ENCODE results near the gene PKHD1. TPM values are rescaled to one million over a fixed set of nuclear protein-coding genes. Genes with fewer than 3 reads are reported as not detected.
A peak's percentile ranks its signal among the peaks of the same experiment; 100 is the strongest.

Gene PKHD1
- total RNA-seq, 2 experiments from 2014 or later: not detected

DNA sequence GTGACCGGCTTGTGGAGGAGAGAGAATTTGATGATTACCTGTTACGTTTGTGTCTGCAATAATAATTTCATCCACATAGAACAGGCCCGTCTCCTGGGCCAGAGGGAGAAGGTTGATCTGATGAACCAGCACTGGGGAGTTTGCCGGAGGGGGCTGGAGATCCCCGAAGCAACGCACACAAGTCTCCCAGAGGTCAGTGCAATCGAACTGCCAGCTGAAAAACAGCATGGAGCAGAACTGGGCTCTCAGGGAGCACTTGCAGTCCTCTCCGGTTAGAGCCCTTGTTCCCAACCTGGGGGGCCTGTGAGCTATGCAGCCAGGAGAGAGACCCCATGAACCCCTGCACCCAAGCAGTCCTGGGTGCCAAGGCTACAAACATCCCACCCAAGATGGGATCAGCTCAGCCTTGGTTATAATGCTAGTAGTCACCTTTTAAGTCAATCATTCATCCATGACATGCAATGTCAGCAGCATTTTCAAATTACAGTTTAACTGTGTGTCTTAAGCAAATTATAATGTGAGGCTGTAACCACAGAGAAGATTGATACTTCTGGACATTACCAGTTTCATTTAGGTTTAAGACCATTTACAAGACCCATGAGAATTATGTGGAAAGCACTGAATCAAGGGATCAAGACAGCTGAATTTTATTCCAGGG lies 34.2 kb downstream of the PKHD1 start:
- Mint-ChIP-seq H3K27me3 (peaks cover 14% of the 10 kb centered on the region), H3K27ac (no peak overlapping the region), H3K36me3 (ENCODE audit: low read depth) (no peaks in the 10 kb centered on the region), H3K9me3 (no peaks in the 10 kb centered on the region), H3K4me3 (no peak overlapping the region), H3K4me1 (no peaks in the 10 kb centered on the region)
- no peak for DNase-seq
- CTCF ChIA-PET: interaction anchor here (1.4 kb wide), 1 partner anchor 15 kb away, joined by 4 read pairs; no protein-coding TSS in a partner anchor
- POLR2A ChIA-PET: no interaction called here

DNA sequence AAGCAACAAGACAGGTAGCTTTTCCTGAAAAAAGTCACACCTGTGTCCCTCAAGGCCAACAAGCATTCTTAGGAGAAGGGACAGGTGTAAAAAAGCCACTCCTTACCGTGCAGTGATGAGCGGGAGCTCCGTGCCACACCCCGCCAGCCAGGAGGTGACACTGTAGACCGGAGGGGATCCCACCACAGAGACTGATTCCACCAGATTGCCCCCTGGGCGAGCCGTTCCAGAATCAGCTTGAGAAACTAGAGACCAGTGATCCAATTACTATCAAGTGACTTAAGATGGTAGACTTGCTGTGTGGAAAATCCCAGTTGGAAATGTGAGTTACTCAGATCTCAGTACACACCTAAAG lies 37.4 kb downstream of the PKHD1 start:
- ChIA-PET CTCF (no interaction called here), POLR2A (no interaction called here)
- H3K36me3 Mint-ChIP-seq (ENCODE audit: low read depth): no peaks in the 10 kb centered on the region
- no peaks in the 10 kb centered on the region for H3K9me3 Mint-ChIP-seq
- peaks cover 17% of the 10 kb centered on the region for H3K27me3 Mint-ChIP-seq
- H3K4me3 Mint-ChIP-seq: no peak overlapping the region
- no peak overlapping the region for H3K27ac Mint-ChIP-seq
- H3K4me1 Mint-ChIP-seq: no peaks in the 10 kb centered on the region
- DNase-seq: no peak

DNA sequence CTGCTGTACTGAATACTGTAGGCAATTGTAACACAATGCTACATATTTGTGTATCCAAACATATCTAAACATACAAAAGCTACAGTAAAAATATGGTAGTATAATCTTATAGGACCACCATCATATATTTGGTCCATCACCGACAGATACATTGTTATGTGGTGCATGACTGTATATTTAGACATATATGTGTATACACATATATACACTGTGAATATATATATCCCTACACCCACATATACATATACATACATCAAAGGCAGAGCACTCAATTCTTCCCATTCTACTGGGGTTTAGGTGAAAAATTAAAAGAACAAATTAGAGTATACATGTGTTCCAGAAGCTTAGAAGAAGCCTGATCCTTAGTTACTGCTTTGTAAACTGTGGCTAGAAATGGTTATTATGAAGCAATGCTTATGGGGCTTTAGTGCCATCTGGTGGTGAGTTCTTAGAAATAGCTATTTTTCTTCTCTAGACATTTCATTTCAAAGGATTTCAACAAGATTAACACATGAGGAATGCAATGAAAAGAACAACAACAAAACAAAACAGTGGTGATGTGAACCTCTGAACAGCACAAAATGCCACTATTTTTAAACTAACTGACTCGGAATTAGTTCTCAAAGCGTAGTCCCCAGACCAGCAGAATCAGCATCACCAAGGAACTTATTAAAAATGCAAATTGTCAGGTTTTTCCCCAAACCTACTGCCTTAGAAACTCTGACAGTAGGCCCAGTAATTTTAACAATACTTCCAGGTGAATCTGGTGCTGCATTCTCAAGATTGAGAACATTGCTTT lies 38.0 kb downstream of the PKHD1 start:
- H3K27ac Mint-ChIP-seq: no peak overlapping the region
- no peak overlapping the region for H3K4me3 Mint-ChIP-seq
- H3K27me3 Mint-ChIP-seq: peaks cover 20% of the 10 kb centered on the region
- DNase-seq: peak; percentile 27
- no peaks in the 10 kb centered on the region for H3K4me1 Mint-ChIP-seq
- no peaks in the 10 kb centered on the region for H3K9me3 Mint-ChIP-seq
- no peaks in the 10 kb centered on the region for H3K36me3 Mint-ChIP-seq (ENCODE audit: low read depth)
- CTCF ChIA-PET: no interaction called here
- POLR2A ChIA-PET: no interaction called here

DNA sequence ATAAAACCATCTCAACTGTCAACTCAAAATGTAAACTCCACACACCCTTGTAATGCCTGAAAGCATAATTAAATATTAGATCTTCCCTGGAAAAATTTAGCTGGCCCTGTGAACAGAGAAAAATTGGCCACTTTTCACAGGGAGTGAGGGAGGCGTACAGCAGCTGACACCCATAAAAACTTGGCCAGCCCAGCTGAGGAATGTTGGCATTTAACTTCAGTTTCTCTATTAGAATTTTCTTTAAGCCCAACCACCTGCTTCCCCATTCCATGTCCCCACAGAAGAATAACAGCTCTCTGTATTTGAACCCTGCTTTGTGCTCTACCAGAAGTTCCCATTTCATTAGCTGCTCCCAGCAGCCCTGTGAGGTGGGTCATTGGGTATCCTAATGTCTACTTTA lies 41.0 kb downstream of the PKHD1 start:
- DNase-seq: no peak
- Mint-ChIP-seq H3K27me3 (peaks cover 26% of the 10 kb centered on the region), H3K4me1 (no peaks in the 10 kb centered on the region), H3K36me3 (ENCODE audit: low read depth) (no peaks in the 10 kb centered on the region), H3K9me3 (no peaks in the 10 kb centered on the region), H3K4me3 (no peak overlapping the region), H3K27ac (no peak overlapping the region)
- ChIA-PET CTCF (no interaction called here), POLR2A (no interaction called here)

DNA sequence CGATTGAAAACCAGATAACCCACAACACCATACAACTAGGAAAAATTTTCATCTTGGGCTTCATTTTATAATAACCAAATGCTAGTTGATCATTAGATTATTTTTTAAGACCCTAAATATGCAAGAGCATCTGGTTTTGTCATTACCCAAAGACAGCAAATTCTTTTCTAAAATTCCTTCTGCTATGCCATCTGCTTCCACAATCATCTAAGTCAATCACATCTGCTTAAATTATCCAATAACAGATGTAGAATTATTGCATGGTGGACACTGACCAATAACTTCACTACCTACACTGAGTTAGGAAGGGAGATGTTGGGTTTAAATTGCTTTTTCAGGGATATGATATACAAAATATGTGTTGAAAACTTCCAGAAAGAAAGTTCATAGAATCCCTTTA lies 41.9 kb downstream of the PKHD1 start:
- H3K27me3 Mint-ChIP-seq: peaks cover 28% of the 10 kb centered on the region
- CTCF ChIA-PET: no interaction called here

DNA sequence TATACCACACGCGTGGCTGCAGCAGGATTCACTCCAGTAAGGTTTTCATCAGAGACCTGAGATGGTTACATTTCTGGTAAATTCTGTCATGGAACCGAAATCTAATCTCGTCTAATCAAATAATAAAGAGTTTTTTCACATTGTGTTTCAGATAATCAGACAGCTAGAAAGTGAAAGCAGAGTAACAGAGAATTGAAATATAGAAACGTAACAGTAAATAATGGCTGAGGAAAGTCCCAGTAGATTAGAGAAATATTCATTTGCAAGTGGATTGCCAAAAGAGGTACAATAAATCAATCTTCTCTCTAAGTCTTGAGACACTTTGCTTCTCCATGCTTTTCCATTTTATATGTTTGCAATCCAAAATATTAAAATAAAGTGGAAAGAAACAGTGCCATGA lies 42.4 kb downstream of the PKHD1 start:
- Mint-ChIP-seq H3K4me1 (no peaks in the 10 kb centered on the region), H3K4me3 (no peak overlapping the region), H3K9me3 (no peaks in the 10 kb centered on the region), H3K36me3 (ENCODE audit: low read depth) (no peaks in the 10 kb centered on the region), H3K27ac (no peak overlapping the region), H3K27me3 (peaks cover 29% of the 10 kb centered on the region)
- ChIA-PET POLR2A (no interaction called here), CTCF (no interaction called here)
- DNase-seq: no peak

More for the DNA sequence above, 41.9 kb downstream of the PKHD1 start:
- H3K36me3 Mint-ChIP-seq (ENCODE audit: low read depth): no peaks in the 10 kb centered on the region
- no peaks in the 10 kb centered on the region for H3K9me3 Mint-ChIP-seq
- H3K4me3 Mint-ChIP-seq: no peak overlapping the region
- no peak overlapping the region for H3K27ac Mint-ChIP-seq
- H3K4me1 Mint-ChIP-seq: no peaks in the 10 kb centered on the region
- DNase-seq: no peak
- POLR2A ChIA-PET: no interaction called here

DNA sequence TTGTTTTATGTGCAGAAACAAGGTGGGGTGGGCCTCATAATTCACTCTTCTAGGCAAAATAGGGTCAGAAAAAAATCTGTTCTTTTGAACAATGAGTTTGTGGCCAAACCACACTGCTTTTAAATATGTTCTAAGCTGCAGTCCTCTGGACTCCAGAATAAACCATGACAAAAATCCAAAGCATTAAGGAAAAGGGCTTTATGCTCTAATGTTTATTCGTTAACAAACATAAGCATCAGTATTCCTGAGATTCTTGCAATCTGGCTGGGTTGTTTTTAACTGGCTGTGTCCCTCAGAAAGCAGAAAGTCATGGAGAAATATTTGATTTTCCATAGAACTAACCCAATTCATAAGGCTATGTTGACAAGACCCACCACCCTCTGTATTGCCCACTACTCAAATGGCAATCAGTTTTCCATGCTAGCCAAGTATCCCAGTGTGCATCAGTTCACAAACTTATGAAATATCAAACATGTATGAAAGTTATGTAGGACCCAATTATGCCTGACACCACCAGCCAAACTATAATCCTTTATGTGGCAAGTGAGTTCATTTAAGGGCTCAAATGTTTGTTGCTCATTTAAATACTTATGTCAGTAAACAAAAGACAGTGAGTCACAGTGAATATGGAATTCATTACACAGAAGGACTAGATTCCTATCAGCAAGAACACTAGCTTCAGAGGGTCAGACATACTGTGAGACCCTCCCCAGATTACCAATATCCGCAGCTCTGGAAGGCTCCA lies 45.1 kb downstream of the PKHD1 start:
- Mint-ChIP-seq H3K36me3 (ENCODE audit: low read depth) (no peaks in the 10 kb centered on the region), H3K9me3 (no peaks in the 10 kb centered on the region), H3K27ac (no peak overlapping the region), H3K27me3 (peaks cover 24% of the 10 kb centered on the region), H3K4me3 (no peak overlapping the region), H3K4me1 (no peaks in the 10 kb centered on the region)
- DNase-seq: no peak
- ChIA-PET CTCF (interaction anchor here (0.7 kb wide), 1 partner anchor 117 kb away, joined by 3 read pairs; no protein-coding TSS in a partner anchor), POLR2A (no interaction called here)

DNA sequence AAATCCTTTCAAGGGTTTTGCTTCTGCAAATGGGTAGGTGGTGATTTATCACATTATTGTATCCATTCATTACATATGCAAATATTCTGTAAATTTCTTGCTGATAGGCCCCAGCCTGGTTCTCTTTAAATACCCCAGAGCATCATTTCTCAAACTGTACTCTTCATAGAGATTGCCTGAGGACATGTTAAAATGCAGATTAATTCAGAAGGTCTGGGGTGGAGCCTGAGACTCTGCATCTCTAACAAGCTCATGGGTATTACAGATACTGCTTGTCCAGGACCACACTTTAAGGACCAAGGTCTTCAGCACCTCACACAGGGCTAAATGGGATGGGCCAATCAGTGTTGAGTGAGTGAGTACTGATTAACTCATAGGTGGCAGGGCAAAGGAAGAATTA lies 46.3 kb downstream of the PKHD1 start:
- H3K4me1 Mint-ChIP-seq: no peaks in the 10 kb centered on the region
- no peak overlapping the region for H3K4me3 Mint-ChIP-seq
- ChIA-PET CTCF (no interaction called here), POLR2A (no interaction called here)
- no peak for DNase-seq
- H3K9me3 Mint-ChIP-seq: no peaks in the 10 kb centered on the region
- H3K36me3 Mint-ChIP-seq (ENCODE audit: low read depth): no peaks in the 10 kb centered on the region
- H3K27me3 Mint-ChIP-seq: peaks cover 19% of the 10 kb centered on the region
- H3K27ac Mint-ChIP-seq: no peak overlapping the region

DNA sequence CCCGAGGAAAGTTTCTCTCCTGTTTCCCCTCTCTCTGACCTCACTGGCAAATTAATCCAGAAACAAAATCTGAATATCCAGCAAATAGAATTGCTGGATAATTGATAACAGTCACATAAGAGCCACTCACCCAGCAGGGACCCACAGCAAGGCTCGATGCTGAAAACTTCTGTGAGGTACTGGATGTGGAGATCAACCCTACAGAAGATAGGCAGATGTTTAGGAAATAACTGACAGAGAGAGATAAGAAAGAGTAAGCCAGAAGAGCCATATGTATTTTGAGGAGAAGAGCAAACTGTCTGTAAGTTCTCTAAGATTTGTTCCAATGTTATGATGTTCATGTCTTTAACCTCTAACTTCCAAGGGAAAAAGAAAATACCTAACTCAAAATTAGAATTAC lies 59.7 kb downstream of the PKHD1 start:
- Mint-ChIP-seq H3K27me3 (peaks cover 7% of the 10 kb centered on the region), H3K4me3 (no peak overlapping the region), H3K9me3 (no peaks in the 10 kb centered on the region), H3K27ac (no peak overlapping the region), H3K36me3 (ENCODE audit: low read depth) (no peaks in the 10 kb centered on the region), H3K4me1 (no peaks in the 10 kb centered on the region)
- DNase-seq: no peak
- CTCF ChIA-PET: no interaction called here
- POLR2A ChIA-PET: no interaction called here

DNA sequence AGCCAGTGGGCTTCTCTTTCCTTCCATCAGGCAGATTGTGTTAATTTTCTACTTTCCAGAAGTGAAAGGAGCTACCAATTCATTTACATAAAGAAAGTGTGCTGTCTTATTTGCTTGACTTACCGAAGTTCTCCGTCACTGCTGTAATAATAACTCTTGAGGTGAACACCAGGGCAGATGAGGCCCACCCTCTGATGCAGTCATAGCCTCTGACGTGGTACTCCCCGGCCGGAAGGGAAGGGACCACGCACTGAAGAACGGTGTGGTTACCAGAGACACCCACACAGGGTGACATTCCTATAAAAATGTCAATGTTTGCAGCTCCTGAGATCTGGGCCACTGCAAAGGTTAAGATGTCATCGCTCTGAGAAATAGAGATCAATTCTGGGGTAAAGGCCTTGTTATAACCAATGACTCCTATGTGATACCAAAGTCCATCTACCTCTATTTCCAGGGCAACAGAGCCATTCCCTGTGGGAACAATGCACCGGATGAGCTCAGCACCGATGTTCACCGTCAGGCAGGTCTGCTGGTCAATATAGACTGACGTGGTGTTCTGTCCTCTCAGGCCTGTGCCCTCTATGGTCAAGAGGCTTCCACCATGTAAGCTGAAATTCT lies 62.9 kb downstream of the PKHD1 start:
- Mint-ChIP-seq H3K4me3 (no peak overlapping the region), H3K27me3 (peaks cover 4% of the 10 kb centered on the region), H3K27ac (no peak overlapping the region), H3K36me3 (ENCODE audit: low read depth) (no peaks in the 10 kb centered on the region), H3K4me1 (no peaks in the 10 kb centered on the region), H3K9me3 (no peaks in the 10 kb centered on the region)
- CTCF ChIA-PET: no interaction called here
- no peak for DNase-seq
- POLR2A ChIA-PET: no interaction called here

DNA sequence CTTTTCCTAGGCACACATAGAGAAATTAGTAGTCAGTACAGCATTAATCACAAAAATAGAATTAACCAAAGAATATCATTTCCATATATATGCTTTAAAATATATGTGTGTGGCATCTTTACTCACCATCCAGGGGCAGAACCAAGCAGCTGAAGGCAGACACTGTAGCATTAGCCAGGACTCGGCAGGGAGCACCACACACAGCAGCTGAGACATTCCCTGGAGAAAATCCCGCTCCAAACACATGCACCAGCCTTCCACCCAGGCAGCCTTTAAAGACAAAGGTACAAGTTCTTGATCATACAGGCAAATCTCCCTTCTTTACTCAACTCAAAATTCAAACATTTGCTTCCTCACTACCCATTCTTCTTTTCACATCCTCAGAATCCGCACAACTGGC lies 64.7 kb downstream of the PKHD1 start:
- Mint-ChIP-seq H3K27ac (no peak overlapping the region), H3K27me3 (peaks cover 4% of the 10 kb centered on the region), H3K36me3 (ENCODE audit: low read depth) (no peaks in the 10 kb centered on the region), H3K4me3 (no peak overlapping the region), H3K9me3 (no peaks in the 10 kb centered on the region), H3K4me1 (no peaks in the 10 kb centered on the region)
- POLR2A ChIA-PET: no interaction called here
- CTCF ChIA-PET: no interaction called here
- DNase-seq: no peak

DNA sequence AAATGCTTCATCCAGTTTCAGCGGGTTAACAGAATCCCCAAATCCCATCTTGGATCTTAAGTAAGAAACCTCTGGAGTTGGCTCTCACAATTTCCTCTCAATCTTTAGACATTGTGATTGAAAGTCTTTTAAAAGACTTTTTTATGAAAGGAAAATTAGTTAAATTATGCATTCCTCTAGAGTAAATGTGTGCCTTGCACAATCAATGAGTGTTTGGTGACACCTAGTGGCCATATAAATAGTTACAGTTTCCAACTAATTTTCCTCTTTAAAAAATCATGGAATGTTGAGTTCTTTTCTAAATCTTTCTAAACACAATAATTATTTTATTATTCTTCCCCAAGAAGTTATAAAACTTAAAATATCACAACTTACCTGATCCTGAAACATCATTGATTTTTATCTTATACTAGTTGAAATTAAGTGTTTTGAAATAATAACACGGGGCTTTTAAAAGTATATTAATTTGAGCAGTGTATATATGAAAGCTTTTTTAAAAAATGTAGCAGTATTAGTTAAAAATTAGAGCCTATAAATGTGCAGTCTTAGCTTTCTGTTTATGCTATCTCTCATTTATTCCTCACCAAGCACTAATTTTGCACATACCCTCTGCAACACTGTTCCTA lies 66.4 kb downstream of the PKHD1 start:
- Mint-ChIP-seq H3K27ac (no peak overlapping the region), H3K27me3 (peaks cover 4% of the 10 kb centered on the region), H3K4me1 (no peaks in the 10 kb centered on the region), H3K36me3 (ENCODE audit: low read depth) (no peaks in the 10 kb centered on the region), H3K4me3 (no peak overlapping the region), H3K9me3 (no peaks in the 10 kb centered on the region)
- CTCF ChIA-PET: no interaction called here
- POLR2A ChIA-PET: no interaction called here
- DNase-seq: no peak

DNA sequence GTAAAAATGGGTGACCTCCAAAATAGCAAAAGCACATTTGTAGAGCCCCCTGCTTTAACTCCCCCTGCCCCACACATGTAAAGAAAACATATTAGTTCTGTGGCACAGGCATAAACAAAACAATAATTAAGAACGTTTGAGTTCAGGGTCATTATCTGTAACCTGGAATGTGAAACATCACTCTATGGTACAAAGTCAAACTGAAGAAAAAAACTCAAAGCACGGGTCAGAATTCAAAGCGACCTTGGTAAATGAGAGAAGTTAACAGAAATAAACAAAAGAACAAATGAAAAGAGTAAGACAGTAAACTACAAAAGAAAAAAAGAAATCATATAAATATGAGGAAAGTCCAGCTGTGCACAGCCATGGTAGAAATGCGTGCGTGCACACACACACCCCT lies 67.5 kb downstream of the PKHD1 start:
- ChIA-PET CTCF (no interaction called here), POLR2A (no interaction called here)
- peaks cover 4% of the 10 kb centered on the region for H3K27me3 Mint-ChIP-seq
- H3K4me1 Mint-ChIP-seq: no peaks in the 10 kb centered on the region
- H3K4me3 Mint-ChIP-seq: no peak overlapping the region
- no peak overlapping the region for H3K27ac Mint-ChIP-seq
- DNase-seq: no peak
- H3K36me3 Mint-ChIP-seq (ENCODE audit: low read depth): no peaks in the 10 kb centered on the region
- H3K9me3 Mint-ChIP-seq: no peaks in the 10 kb centered on the region

Data from activated CD4-positive, alpha-beta T cell treated with anti-CD3 and anti-CD28 coated beads, Interleukin-2, amount 10 ng/mL, durations not matched to agents 7 days and 5 days (primary cell).